Endothelial cell of umbilical vein (primary cell): ENCODE data around the gene BCAS2. TPM values are rescaled to one million over a fixed set of nuclear protein-coding genes. Genes with fewer than 3 reads are reported as not detected.

Experiments
- BruUV-seq: library from RNA; stranded (reverse); fragments of 400-500 nt; replicated peaks from 2 replicates; lab custom pipeline; 2021; lab: Mats Ljungman, UMichigan
- CTCF ChIA-PET: fragments of 300-600, 350-600 bp; sonication (Branson Sonifier 250); formaldehyde crosslinking; loops from one replicate; lab custom pipeline; 2021; ENCODE audit warnings: antibody characterized with exemption, inconsistent platforms; lab: Charles Lee
- POLR2A ChIA-PET: fragments of 300-600, 350-600 bp; sonication (Branson Sonifier 250); formaldehyde crosslinking; loops from one replicate; lab custom pipeline; 2021; ENCODE audit warnings: antibody characterized with exemption, inconsistent platforms; lab: Charles Lee
- DNase-seq: peaks from one replicate; pipeline ENCODE4 v3.0.0-alpha.2; 2011; ENCODE audit warnings: low read depth, low spot score
- FAIRE-seq: peaks from 2 replicates; lab custom pipeline; 2011; peaks lifted over from hg19 to GRCh38; lab: Jason Lieb, UNC
- H2AFZ ChIP-seq: 2 replicates; pipeline ENCODE4 v1.6.0; 2012; ENCODE audit warnings: low read depth, low read length, control low read depth, inconsistent platforms
- H3K27ac ChIP-seq: 2 replicates; pipeline ENCODE4 v1.5.1; 2011; ENCODE audit warnings: low read depth, mild to moderate bottlenecking, control low read depth, low read length, moderate library complexity; ENCODE audit not compliant: insufficient read depth
- H3K27me3 ChIP-seq, 2 experiments: 2 replicates each; pipeline versions ENCODE4 v1.6.0 to v1.6.1; 2011; ENCODE audit warnings: low read length in 2 of 2, mixed read lengths in 1 of 2; ENCODE audit not compliant: control insufficient read depth in 2 of 2, insufficient read depth in 2 of 2
- H3K36me3 ChIP-seq, 2 experiments: 2 replicates in 1 of 2; 3 replicates in 1 of 2; pipeline ENCODE4 v1.5.1; 2011; ENCODE audit warnings: low read length in 2 of 2, mild to moderate bottlenecking in 1 of 2, moderate library complexity in 1 of 2; ENCODE audit not compliant: control insufficient read depth in 2 of 2, insufficient read depth in 2 of 2; ENCODE audit errors: extremely low read depth in 1 of 2
- H3K4me1 ChIP-seq: 3 replicates; pipeline ENCODE4 v1.5.1; 2011; ENCODE audit warnings: mild to moderate bottlenecking, low read length; ENCODE audit not compliant: control insufficient read depth, insufficient read depth; ENCODE audit errors: extremely low read depth
- H3K4me2 ChIP-seq: 2 replicates; pipeline ENCODE4 v1.6.1; 2011; ENCODE audit warnings: low read length, control low read depth, mixed read lengths; ENCODE audit not compliant: insufficient read depth
- H3K4me3 ChIP-seq, 3 experiments: fragments of 200-600 bp in 1 of 3; sonication (generic), shearing (Covaris generic) in 1 of 3; replicated peaks in 1 of 3; 2 replicates each; pipeline ENCODE4 v1.5.1; 2011 to 2016; ENCODE audit warnings: control low read depth in 3 of 3, low read length in 3 of 3, mild to moderate bottlenecking in 2 of 3, inconsistent platforms in 1 of 3, low read depth in 1 of 3, moderate library complexity in 1 of 3; ENCODE audit not compliant: insufficient read depth in 1 of 3
- H3K79me2 ChIP-seq: 2 replicates; pipeline ENCODE4 v1.6.0; 2012; ENCODE audit warnings: low read length, inconsistent platforms; ENCODE audit not compliant: control insufficient read depth, insufficient read depth
- H3K9ac ChIP-seq: replicated peaks from 2 replicates; pipeline ENCODE3; 2011; ENCODE audit warnings: low read length, control low read depth; ENCODE audit not compliant: insufficient read depth; ENCODE audit errors: extremely low read depth
- H3K9me1 ChIP-seq: replicated peaks from 3 replicates; pipeline ENCODE4 v1.6.0; 2011; ENCODE audit warnings: mild to moderate bottlenecking, low read length; ENCODE audit not compliant: control insufficient read depth, insufficient read depth; ENCODE audit errors: extremely low read depth
- H3K9me3 ChIP-seq: replicated peaks from 2 replicates; pipeline ENCODE4 v1.5.1; 2012; ENCODE audit warnings: low read length, inconsistent platforms; ENCODE audit not compliant: control insufficient read depth, insufficient read depth
- H4K20me1 ChIP-seq: replicated peaks from 2 replicates; pipeline ENCODE3; 2011; ENCODE audit warnings: mild to moderate bottlenecking, low read length; ENCODE audit not compliant: control insufficient read depth, insufficient read depth; ENCODE audit errors: extremely low read depth
- EZH2 ChIP-seq: IDR thresholded peaks from 2 replicates; pipeline ENCODE4 v1.6.1; 2012; ENCODE audit warnings: borderline replicate concordance, low read depth, mild to moderate bottlenecking, moderate library complexity, low read length, inconsistent platforms; ENCODE audit not compliant: severe bottlenecking
- FOS ChIP-seq: IDR thresholded peaks from 2 replicates; pipeline ENCODE4 v1.6.1; 2011; ENCODE audit warnings: mild to moderate bottlenecking, low read length, moderate library complexity, borderline replicate concordance; ENCODE audit not compliant: insufficient read depth
- GATA2 ChIP-seq: IDR thresholded peaks from 2 replicates; pipeline ENCODE4 v1.7.0; 2011; ENCODE audit warnings: low read depth, mild to moderate bottlenecking, moderate library complexity, mixed read lengths, low read length; ENCODE audit not compliant: insufficient read length, insufficient read depth
- JUN ChIP-seq: IDR thresholded peaks from 2 replicates; pipeline ENCODE4 v1.6.1; 2011; ENCODE audit warnings: borderline replicate concordance, low read depth; ENCODE audit not compliant: insufficient read length, insufficient read depth
- MYC ChIP-seq: IDR thresholded peaks from one replicate; pipeline ENCODE4 v1.6.1; 2011; ENCODE audit warnings: mild to moderate bottlenecking, low read depth, low read length
- POLR2A ChIP-seq: IDR thresholded peaks from 2 replicates; pipeline ENCODE4 v1.6.1; 2012; ENCODE audit warnings: low read depth, mild to moderate bottlenecking, control low read depth, low read length
- POLR2AphosphoS5 ChIP-seq: IDR thresholded peaks from 2 replicates; pipeline ENCODE4 v1.6.1; 2012; ENCODE audit warnings: low read depth, mild to moderate bottlenecking, control low read depth, low read length, moderate library complexity; ENCODE audit not compliant: insufficient read depth
- dilution Hi-C: fragments of 300-500 bp; cut with MboI; formaldehyde crosslinking; loops from one replicate; pipeline ENCODE4 v1.15.0; 2019; ENCODE audit warnings: low sequenced_read_pairs; ENCODE audit not compliant: extremely low pct_ligation_motif_present
- intact Hi-C: fragments of 100-400 bp; cut with micrococcal nuclease; formaldehyde crosslinking; loops from one replicate; pipeline ENCODE4 v1.10.0; 2022
- polyA plus RNA-seq, 4 experiments: library from polyadenylated mRNA; depleted of rRNA in 3 of 4; stranded (reverse) in 3 of 4; unstranded in 1 of 4; fragments of >200 nt; gene quantifications; 2 replicates each; pipeline versions ENCODE4 v1.2.1 to v1.2.3, GENCODE V29; 2011 to 2012; ENCODE audit warnings: missing spikeins in 1 of 4
- total RNA-seq: library from RNA; stranded (reverse); gene quantifications from 2 replicates; pipeline ENCODE4 v1.2.3, GENCODE V29; 2021
- TF ChIP-seq, protein P1 (sequence below), 2 donors: IDR thresholded peaks; 1 replicate in 1 of 2; 2 replicates in 1 of 2; pipeline ENCODE4 v1.5.1; 2011; ENCODE audit warnings: low read length in 2 of 2, mild to moderate bottlenecking in 2 of 2, moderate library complexity in 2 of 2, control low read depth in 1 of 2, inconsistent platforms in 1 of 2, low read depth in 1 of 2; ENCODE audit not compliant: insufficient read depth in 1 of 2; ENCODE audit errors: extremely low read depth in 1 of 2
- TF ChIP-seq, protein P2 (sequence below): IDR thresholded peaks from 2 replicates; pipeline ENCODE4 v1.6.1; 2011; ENCODE audit not compliant: insufficient read depth, insufficient read length

The BCAS2 gene
- total and polyA plus RNA-seq, 2 donors (not counting 3 experiments of a cell fraction or from before 2014, with no cell fraction given), result 12.5 to 43.5 TPM

DNA sequence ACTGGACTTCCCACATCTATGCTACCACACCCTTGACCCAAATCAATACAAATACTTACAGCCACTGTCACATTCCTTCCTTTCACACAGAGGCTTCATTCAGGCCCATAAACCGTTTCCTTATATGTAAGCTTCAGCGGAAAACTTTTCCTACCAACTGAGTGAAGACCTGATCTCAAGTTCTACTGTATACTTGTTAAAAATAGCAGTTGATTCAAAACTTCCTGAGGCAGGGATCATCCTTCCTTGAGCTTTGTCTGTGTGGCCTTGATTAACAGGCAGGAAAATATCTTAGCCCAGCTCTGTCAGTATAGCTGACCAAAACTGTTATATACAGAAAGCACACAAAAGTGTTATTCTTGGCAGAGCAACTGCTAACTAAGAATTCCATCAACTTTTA, 45.7 kb upstream of the BCAS2 start:
- Histone ChIP-seq H3K4me2 (no peak overlapping the region), H3K36me3 (no peaks in the 10 kb centered on the region), H4K20me1 (no peaks in the 10 kb centered on the region), H3K79me2 (no peaks in the 10 kb centered on the region), H3K27me3 (no peaks in the 10 kb centered on the region), H3K9me1 (no peaks in the 10 kb centered on the region), H2AFZ (no peak overlapping the region), H3K4me3 (no peak overlapping the region), H3K9ac (no peak overlapping the region), H3K27ac (no peak overlapping the region), H3K4me1 (no peaks in the 10 kb centered on the region), H3K9me3 (no peaks in the 10 kb centered on the region)
- no peak for DNase-seq
- no TSS peak for BruUV-seq
- TF ChIP-seq FOS (no peak), GATA2 (no peak), POLR2AphosphoS5 (no peak), JUN (no peak), POLR2A (no peak), EZH2 (no peak), MYC (no peak)
- TF ChIP-seq, protein P1, sequence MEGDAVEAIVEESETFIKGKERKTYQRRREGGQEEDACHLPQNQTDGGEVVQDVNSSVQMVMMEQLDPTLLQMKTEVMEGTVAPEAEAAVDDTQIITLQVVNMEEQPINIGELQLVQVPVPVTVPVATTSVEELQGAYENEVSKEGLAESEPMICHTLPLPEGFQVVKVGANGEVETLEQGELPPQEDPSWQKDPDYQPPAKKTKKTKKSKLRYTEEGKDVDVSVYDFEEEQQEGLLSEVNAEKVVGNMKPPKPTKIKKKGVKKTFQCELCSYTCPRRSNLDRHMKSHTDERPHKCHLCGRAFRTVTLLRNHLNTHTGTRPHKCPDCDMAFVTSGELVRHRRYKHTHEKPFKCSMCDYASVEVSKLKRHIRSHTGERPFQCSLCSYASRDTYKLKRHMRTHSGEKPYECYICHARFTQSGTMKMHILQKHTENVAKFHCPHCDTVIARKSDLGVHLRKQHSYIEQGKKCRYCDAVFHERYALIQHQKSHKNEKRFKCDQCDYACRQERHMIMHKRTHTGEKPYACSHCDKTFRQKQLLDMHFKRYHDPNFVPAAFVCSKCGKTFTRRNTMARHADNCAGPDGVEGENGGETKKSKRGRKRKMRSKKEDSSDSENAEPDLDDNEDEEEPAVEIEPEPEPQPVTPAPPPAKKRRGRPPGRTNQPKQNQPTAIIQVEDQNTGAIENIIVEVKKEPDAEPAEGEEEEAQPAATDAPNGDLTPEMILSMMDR (IDR thresholded peaks at IDR 0.05; ENCODE audit: extremely low read depth in 1 of 2, insufficient read depth in 1 of 2, low read depth in 1 of 2, low read length in 2 of 2), result no peak
- TF ChIP-seq, protein P2, sequence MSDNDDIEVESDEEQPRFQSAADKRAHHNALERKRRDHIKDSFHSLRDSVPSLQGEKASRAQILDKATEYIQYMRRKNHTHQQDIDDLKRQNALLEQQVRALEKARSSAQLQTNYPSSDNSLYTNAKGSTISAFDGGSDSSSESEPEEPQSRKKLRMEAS, result no peak
- dilution Hi-C loops, result no loop called here
- FAIRE-seq, result no peak
- ChIA-PET CTCF (interaction anchor here (0.7 kb wide), 1 partner anchor 344 kb away, joined by 3 read pairs; no protein-coding TSS in a partner anchor), POLR2A (no interaction called here)
- intact Hi-C loops, result no loop called here
